WTC11 (cell line): Measurements from ENCODE around the gene ZBTB7B. TPM values are rescaled to one million over a fixed set of nuclear protein-coding genes. Genes with fewer than 3 reads are reported as not detected.

Experiments
- ATAC-seq: fragments of 200-7000 bp; cut with Tn5 transposase; 2 replicates; pipeline ENCODE4 v1.10.0; 2021; ENCODE audit warnings: mild to moderate bottlenecking, moderate library complexity
- CTCF ChIA-PET: fragments of 300-600 bp; sonication (Branson Sonifier 250); formaldehyde crosslinking; loops from one replicate; lab custom pipeline; 2021; ENCODE audit warnings: antibody characterized with exemption; lab: Charles Lee
- POLR2A ChIA-PET: fragments of 350-600 bp; sonication (Branson Sonifier 250); formaldehyde crosslinking; loops from one replicate; lab custom pipeline; 2021; ENCODE audit warnings: antibody characterized with exemption; lab: Charles Lee
- DNase-seq: peaks from one replicate; pipeline ENCODE4 v3.0.0; 2021; ENCODE audit warnings: low spot score
- H3K27ac Mint-ChIP-seq: 2 replicates; pipeline ENCODE4 v1.8.0; 2021; ENCODE audit warnings: mixed read lengths
- H3K27me3 Mint-ChIP-seq: 2 replicates; pipeline ENCODE4 v1.8.0; 2021; ENCODE audit warnings: low read depth, mild to moderate bottlenecking, moderate library complexity, mixed read lengths
- H3K36me3 Mint-ChIP-seq: 2 replicates; pipeline ENCODE4 v1.8.0; 2021; ENCODE audit warnings: mixed read lengths
- H3K4me1 Mint-ChIP-seq: 2 replicates; pipeline ENCODE4 v1.8.0; 2022; ENCODE audit warnings: mixed read lengths
- H3K4me3 Mint-ChIP-seq: 2 replicates; pipeline ENCODE4 v1.8.0; 2021; ENCODE audit warnings: mild to moderate bottlenecking, moderate library complexity, mixed read lengths
- H3K9me3 Mint-ChIP-seq: 2 replicates; pipeline ENCODE4 v1.8.0; 2021; ENCODE audit warnings: mixed read lengths
- ATF3 ChIP-seq: sonication (generic); formaldehyde crosslinking; conservative IDR thresholded peaks from 2 replicates; pipeline ENCODE4 v1.8.1; 2022; ENCODE audit warnings: mild to moderate bottlenecking, missing genetic modification reagents
- ATF6 ChIP-seq: sonication (generic); formaldehyde crosslinking; IDR thresholded peaks from 2 replicates; pipeline ENCODE4 v1.8.1; 2023; ENCODE audit warnings: mild to moderate bottlenecking, missing genetic modification reagents
- CDX4 ChIP-seq: fragments of 250-450 bp; sonication (Bioruptor Pico); IDR thresholded peaks from 2 replicates; pipeline ENCODE4 v1.9.0; 2021; ENCODE audit warnings: moderate library complexity, mild to moderate bottlenecking, inconsistent platforms, borderline replicate concordance
- CREM ChIP-seq: sonication (generic); formaldehyde crosslinking; IDR thresholded peaks from 2 replicates; pipeline ENCODE4 v1.8.1; 2022; ENCODE audit warnings: mild to moderate bottlenecking, missing genetic modification reagents, moderate library complexity
- EMX1 ChIP-seq: fragments of 250-450 bp; sonication (Bioruptor Pico); IDR thresholded peaks from 2 replicates; pipeline ENCODE4 v1.8.0; 2021; ENCODE audit warnings: mild to moderate bottlenecking
- FOXK1 ChIP-seq: sonication (generic); formaldehyde crosslinking; IDR thresholded peaks from 2 replicates; pipeline ENCODE4 v1.8.0; 2022; ENCODE audit warnings: mild to moderate bottlenecking, moderate library complexity, missing genetic modification reagents
- GRHL2 ChIP-seq: fragments of 250-450 bp; sonication (Bioruptor Pico); IDR thresholded peaks from 2 replicates; pipeline ENCODE4 v1.8.0; 2022; ENCODE audit warnings: mild to moderate bottlenecking, moderate library complexity; ENCODE audit not compliant: insufficient replicate concordance, severe bottlenecking
- IRF1 ChIP-seq: sonication (generic); formaldehyde crosslinking; IDR thresholded peaks from 2 replicates; pipeline ENCODE4 v1.8.0; 2023; ENCODE audit warnings: missing genetic modification reagents
- IRF2 ChIP-seq: sonication (generic); formaldehyde crosslinking; IDR thresholded peaks from 2 replicates; pipeline ENCODE4 v1.8.0; 2022; ENCODE audit warnings: low read depth, missing genetic modification reagents, borderline replicate concordance
- JUN ChIP-seq: sonication (generic); formaldehyde crosslinking; IDR thresholded peaks from 2 replicates; pipeline ENCODE4 v1.8.0; 2023; ENCODE audit warnings: mild to moderate bottlenecking, missing genetic modification reagents
- MAX ChIP-seq: sonication (generic); formaldehyde crosslinking; IDR thresholded peaks from 2 replicates; pipeline ENCODE4 v1.8.0; 2022; ENCODE audit warnings: mild to moderate bottlenecking, missing genetic modification reagents
- NFE2L1 ChIP-seq: sonication (generic); formaldehyde crosslinking; IDR thresholded peaks from 2 replicates; pipeline ENCODE4 v1.8.1; 2023; ENCODE audit warnings: missing genetic modification reagents
- PRRX2 ChIP-seq: fragments of 250-450 bp; sonication (Bioruptor Pico); IDR thresholded peaks from 2 replicates; pipeline ENCODE4 v1.8.0; 2021; ENCODE audit warnings: mild to moderate bottlenecking
- SMAD3 ChIP-seq: sonication (generic); formaldehyde crosslinking; IDR thresholded peaks from 2 replicates; pipeline ENCODE4 v1.8.0; 2022; ENCODE audit warnings: missing genetic modification reagents, mild to moderate bottlenecking, borderline replicate concordance
- TEAD4 ChIP-seq: sonication (generic); formaldehyde crosslinking; IDR thresholded peaks from 2 replicates; pipeline ENCODE4 v1.8.0; 2022; ENCODE audit warnings: mild to moderate bottlenecking, missing genetic modification reagents
- USF1 ChIP-seq: sonication (generic); formaldehyde crosslinking; IDR thresholded peaks from 2 replicates; pipeline ENCODE4 v1.8.0; 2022; ENCODE audit warnings: mild to moderate bottlenecking, missing genetic modification reagents
- ZBTB43 ChIP-seq: sonication (generic); formaldehyde crosslinking; IDR thresholded peaks from 2 replicates; pipeline ENCODE4 v1.8.1; 2023; ENCODE audit warnings: mild to moderate bottlenecking, missing genetic modification reagents
- ZNF219 ChIP-seq: sonication (generic); formaldehyde crosslinking; IDR thresholded peaks from 2 replicates; pipeline ENCODE4 v1.8.0; 2023; ENCODE audit warnings: missing genetic modification reagents, mild to moderate bottlenecking, borderline replicate concordance
- ZNF281 ChIP-seq: sonication (generic); formaldehyde crosslinking; IDR thresholded peaks from 2 replicates; pipeline ENCODE4 v1.8.0; 2023; ENCODE audit warnings: mild to moderate bottlenecking, missing genetic modification reagents
- total RNA-seq: library from RNA; stranded (reverse); gene quantifications from 3 replicates; pipeline ENCODE4 v1.2.3, GENCODE V29; 2021

ZBTB7B gene
- total RNA-seq, 1 experiment from 2014 or later = 29.8 TPM

- peak; percentile 17 for ATAC-seq
- ChIA-PET POLR2A (interaction anchor here (0.8 to 4.6 kb wide), 10 partner anchors 11 to 237 kb away, joined by 3 to 66 read pairs (median 5); partner anchors contain the start of genes CKS1B, FLAD1, KCNN3 and PMVK), CTCF (interaction anchor here (0.6 to 3.8 kb wide), 27 partner anchors 15 to 410 kb away, joined by 3 to 77 read pairs (median 4); partner anchors contain the start of genes ADAM15, KRTCAP2, LENEP and PMVK)
- peaks cover 56% of the 10 kb centered on the region for H3K4me1 Mint-ChIP-seq
- no peaks in the 10 kb centered on the region for H3K9me3 Mint-ChIP-seq
- H3K27me3 Mint-ChIP-seq = no peaks in the 10 kb centered on the region
- peak overlapping the region; percentile 97 for H3K4me3 Mint-ChIP-seq
- peaks cover 13% of the 10 kb centered on the region for H3K36me3 Mint-ChIP-seq
- DNase-seq = no peak
- TF ChIP-seq ATF6 (CRISPR knock-in tag) (no peak), USF1 (no peak), EMX1 (CRISPR knock-in tag) (0 out of 2 replicates have a peak, but pooled peaks have one; percentile 35), SMAD3 (CRISPR knock-in tag) (no peak)
- peak overlapping the region; percentile 99; the same call in 1 of the 2 replicates for H3K27ac Mint-ChIP-seq
These were observed 46.1 kb upstream of the ZBTB7B start for GRCh38 chr1:154956544-154956941.

GRCh38 chr1:154957091-154957657, 45.4 kb upstream of the ZBTB7B start:
- ATAC-seq = no peak
- peak overlapping the region; percentile 97 for H3K4me3 Mint-ChIP-seq
- POLR2A ChIA-PET = interaction anchor here (0.8 to 4.6 kb wide), 7 partner anchors 10 to 237 kb away, joined by 3 to 66 read pairs (median 8); partner anchors contain the start of genes CKS1B, FLAD1, PMVK and SHC1
- peaks cover 13% of the 10 kb centered on the region for H3K36me3 Mint-ChIP-seq
- no peaks in the 10 kb centered on the region for H3K27me3 Mint-ChIP-seq
- no peaks in the 10 kb centered on the region for H3K9me3 Mint-ChIP-seq
- H3K4me1 Mint-ChIP-seq = peaks cover 56% of the 10 kb centered on the region
- TF ChIP-seq MAX (CRISPR knock-in tag) (no peak), NFE2L1 (CRISPR knock-in tag) (no peak), ZNF281 (CRISPR knock-in tag) (no peak), IRF2 (CRISPR knock-in tag) (no peak), ZNF219 (no peak), PRRX2 (no peak)
- TF ChIP-seq, all 79 proteins: peak for 0
- H3K27ac Mint-ChIP-seq = 0 out of 2 replicates have a peak overlapping the region, but pooled peaks have one; percentile 9
- CTCF ChIA-PET = interaction anchor here (0.6 to 3.8 kb wide), 13 partner anchors 15 to 134 kb away, joined by 3 to 77 read pairs (median 4); partner anchors contain the start of genes LENEP, PMVK and SHC1
- DNase-seq = no peak

- Mint-ChIP-seq H3K4me1 (peaks cover 60% of the 10 kb centered on the region), H3K9me3 (no peaks in the 10 kb centered on the region), H3K4me3 (no peak overlapping the region), H3K27ac (no peak overlapping the region), H3K36me3 (peaks cover 15% of the 10 kb centered on the region), H3K27me3 (no peaks in the 10 kb centered on the region)
- ChIA-PET POLR2A (interaction anchor here (4.6 kb wide), 1 partner anchor 14 kb away, joined by 66 read pairs; the partner anchor contains the start of genes CKS1B and SHC1), CTCF (interaction anchor here (1.2 kb wide), 1 partner anchor 60 kb away, joined by 3 read pairs; no protein-coding TSS in a partner anchor)
- DNase-seq (no peak), ATAC-seq (no peak)
- no peak for TF ChIP-seq ATF3
- no peak for TF ChIP-seq GRHL2 (CRISPR knock-in tag)
- no peak for TF ChIP-seq FOXK1 (CRISPR knock-in tag)
- no peak for TF ChIP-seq IRF1 (CRISPR knock-in tag)
- TF ChIP-seq TEAD4 (CRISPR knock-in tag) = no peak
- TF ChIP-seq CREM (CRISPR knock-in tag) = no peak
- TF ChIP-seq ZBTB43 (CRISPR knock-in tag) = no peak
- TF ChIP-seq CDX4 (CRISPR knock-in tag) = no peak
- no peak for TF ChIP-seq JUN
These were observed 44.6 kb upstream of the ZBTB7B start for GRCh38 chr1:154958036-154958435.
